NCI-H2227 treated with DMSO at 0.1 percent for 48 hours (cell line): ENCODE measurements around the gene ARRDC3.
"Not testable (repeated sequence)": the region's sequence is repeated elsewhere in the genome, so short reads cannot be mapped to it uniquely, and the experiment has no call there.

Source experiments
- DNase-seq: peaks from one replicate; lab custom pipeline; 2025; lab: John Stamatoyannopoulos, UW

The ARRDC3 gene

GRCh38 chr5:91383027-91383955, at the start of gene ARRDC3:
TSS of gene ARRDC3 (minus strand) at chr5:91383317. CDS start at chr5:91383092, 225 bp downstream.
- DNase-seq: peak; percentile 88

GRCh38 chr5:91430949-91431348, 47.8 kb upstream of the ARRDC3 start:
- DNase-seq: no peak

GRCh38 chr5:91424638-91425436, 41.7 kb upstream of the ARRDC3 start:
- no peak for DNase-seq

GRCh38 chr5:91423871-91424270, 40.8 kb upstream of the ARRDC3 start:
- no peak for DNase-seq

GRCh38 chr5:91420879-91421278, 37.8 kb upstream of the ARRDC3 start:
- DNase-seq: no peak

- peak; percentile 9 for DNase-seq
Observed at GRCh38 chr5:91419571-91420537, 36.7 kb upstream of the ARRDC3 start.

GRCh38 chr5:91419136-91419535, 36.0 kb upstream of the ARRDC3 start:
- DNase-seq: no peak

GRCh38 chr5:91418158-91418557, 35.0 kb upstream of the ARRDC3 start:
- no peak for DNase-seq

- DNase-seq: no peak
Observed at GRCh38 chr5:91417219-91417618, 34.1 kb upstream of the ARRDC3 start.

- DNase-seq: no peak
Observed at GRCh38 chr5:91416491-91416890, 33.4 kb upstream of the ARRDC3 start.

GRCh38 chr5:91409304-91409703, 26.2 kb upstream of the ARRDC3 start:
- no peak for DNase-seq

- no peak for DNase-seq
Observed at GRCh38 chr5:91408710-91409109, 25.6 kb upstream of the ARRDC3 start.

GRCh38 chr5:91407204-91407603, 24.1 kb upstream of the ARRDC3 start:
- no peak for DNase-seq

- no peak for DNase-seq
Observed at GRCh38 chr5:91403438-91403837, 20.3 kb upstream of the ARRDC3 start.

GRCh38 chr5:91401175-91401574, 18.1 kb upstream of the ARRDC3 start:
- DNase-seq: no peak

GRCh38 chr5:91397791-91398190, 14.7 kb upstream of the ARRDC3 start:
- DNase-seq: no peak

- no peak for DNase-seq
Observed at GRCh38 chr5:91390268-91390667, 7.2 kb upstream of the ARRDC3 start.

- not testable (repeated sequence) for DNase-seq
Observed at GRCh38 chr5:91389555-91389954, 6.4 kb upstream of the ARRDC3 start.

- DNase-seq: no peak
Observed at GRCh38 chr5:91388362-91388761, 5.2 kb upstream of the ARRDC3 start.

- no peak for DNase-seq
Observed at GRCh38 chr5:91386120-91386519, 3.0 kb upstream of the ARRDC3 start.

- not testable (repeated sequence) for DNase-seq
Observed at GRCh38 chr5:91385596-91385995, 2.5 kb upstream of the ARRDC3 start.
